Stomach (tissue), 9 donors: Measurements from ENCODE around the gene PLEKHG5. TPM values are rescaled to one million over a fixed set of nuclear protein-coding genes. Genes with fewer than 3 reads are reported as not detected.

Experiments
- DNase-seq, 2 donors: peaks; one replicate each; pipeline versions ENCODE4 v3.0.0 to v3.0.0-alpha.2; 2013 to 2019
- H3K27ac ChIP-seq, 5 donors: fragments of 200-600 bp in 4 of 5; sonication (generic) in 4 of 5; one replicate each; pipeline ENCODE4 v1.5.1; 2013 to 2019; ENCODE audit warnings: mild to moderate bottlenecking in 1 of 5, moderate library complexity in 1 of 5
- H3K27me3 ChIP-seq, 3 donors: fragments of 200-600 bp; sonication (generic); one replicate each; pipeline ENCODE4 v1.5.1; 2017 to 2019; ENCODE audit warnings: mixed run types in 1 of 3
- H3K36me3 ChIP-seq, 4 donors: fragments of 200-600 bp; sonication (generic); 1 replicate in 3 of 4; 2 replicates in 1 of 4; pipeline ENCODE4 v1.5.1; 2016 to 2019
- H3K4me1 ChIP-seq, 4 donors: fragments of 200-600 bp; sonication (generic); one replicate each; pipeline ENCODE4 v1.5.1; 2016 to 2019
- H3K4me3 ChIP-seq, 4 donors: fragments of 200-600 bp; sonication (generic) in 3 of 4; one replicate each; pipeline ENCODE4 v1.5.1; 2016 to 2019; ENCODE audit warnings: mild to moderate bottlenecking in 1 of 4
- H3K9me3 ChIP-seq, 4 donors: fragments of 200-600 bp; sonication (generic); one replicate each; pipeline ENCODE4 v1.5.1; 2016 to 2019
- CTCF ChIP-seq, 7 experiments: fragments of 450-650 bp in 4 of 7; fragments of 200-600 bp in 3 of 7; sonication (generic) in 3 of 7; IDR thresholded peaks; one replicate each; pipeline ENCODE4 v1.5.1; 2016 to 2019; ENCODE audit warnings: antibody characterized with exemption in 7 of 7, control low read depth in 2 of 7, mild to moderate bottlenecking in 1 of 7
- EP300 ChIP-seq: sonication (generic); formaldehyde crosslinking; IDR thresholded peaks from one replicate; pipeline ENCODE4 v1.6.1; 2017; ENCODE audit warnings: antibody characterized with exemption
- POLR2A ChIP-seq, 4 donors: fragments of 450-650 bp; IDR thresholded peaks; one replicate each; pipeline ENCODE4 v1.6.1; 2016; ENCODE audit warnings: antibody characterized with exemption in 4 of 4, control low read depth in 2 of 4, mild to moderate bottlenecking in 1 of 4, moderate library complexity in 1 of 4
- POLR2AphosphoS5 ChIP-seq, 3 donors: sonication (generic); formaldehyde crosslinking; IDR thresholded peaks; one replicate each; pipeline ENCODE4 v1.6.1; 2016; ENCODE audit warnings: antibody characterized with exemption in 3 of 3
- WGBS, 5 donors: extraction: QIAGEN DNeasy Blood & Tissue Kit in 3 of 5; methylation state at CpG; one replicate each; pipeline versions ENCODE4 v1.1.5 to v1.1.7; 2013 to 2018; 5-methylcytosine and 5-hydroxymethylcytosine counted together
- intact Hi-C: fragments of 100-400 bp; cut with DNase I; formaldehyde crosslinking; loops from one replicate; pipeline ENCODE4 v1.15.1; 2023; ENCODE audit warnings: low total_unique reads
- polyA plus RNA-seq, 3 donors: library from polyadenylated mRNA; stranded (reverse); fragments of 200-250 nt; gene quantifications; one replicate each; pipeline ENCODE4 v1.2.3, GENCODE V29; 2013
- total RNA-seq, 5 donors: library from RNA; depleted of rRNA; stranded (reverse); fragments of >200 nt; gene quantifications; one replicate each; pipeline versions ENCODE4 v1.1.0 to v1.2.3, GENCODE V29; 2014 to 2016
- donor health status: healthy with polysubstance abuse.
- donor health status: Bipolar disorder and iron deficiency.
- donor health status: healthy.

Gene PLEKHG5
- total and polyA plus RNA-seq, 8 donors, result 1.4 to 58.8 (median 7.4) TPM

GRCh38 chr1:6504887-6505286, 13.4 kb upstream of the PLEKHG5 start:
- peaks cover 4 to 13% (median 6%) of the 10 kb centered on the region in 4 donors for H3K4me1 ChIP-seq
- no peaks in the 10 kb centered on the region for H3K36me3 ChIP-seq
- no peak overlapping the region for H3K4me3 ChIP-seq
- DNase-seq, result peak in 1 of 2 donors; percentile 0
- H3K9me3 ChIP-seq, result no peaks in the 10 kb centered on the region
- WGBS, 5 donors, result 89 to 96% (median 92%) methylated on average over 6 to 15 of the region's 15 CpGs
- H3K27me3 ChIP-seq, result peaks cover 0 to 59% (median 7%) of the 10 kb centered on the region in 3 donors
- intact Hi-C loops, result no loop called here
- TF ChIP-seq EP300, result no peak
- no peak for TF ChIP-seq POLR2AphosphoS5 (IDR thresholded peaks at IDR 0.05)
- TF ChIP-seq CTCF (IDR thresholded peaks at IDR 0.05), result no peak
- no peak for TF ChIP-seq POLR2A (IDR thresholded peaks at IDR 0.05)
- H3K27ac ChIP-seq, result no peak overlapping the region

GRCh38 chr1:6503884-6504602, 12.6 kb upstream of the PLEKHG5 start:
- peaks cover 4 to 13% (median 6%) of the 10 kb centered on the region in 4 donors for H3K4me1 ChIP-seq
- DNase-seq, result peak in 1 of 2 donors; percentile 1

GRCh38 chr1:6502000-6502891, 10.8 kb upstream of the PLEKHG5 start:
- no peaks in the 10 kb centered on the region for H3K9me3 ChIP-seq
- peaks cover 0 to 54% (median 3%) of the 10 kb centered on the region in 3 donors for H3K27me3 ChIP-seq
- TF ChIP-seq POLR2AphosphoS5 (IDR thresholded peaks at IDR 0.05), result no peak
- TF ChIP-seq EP300, result no peak
- no peak for TF ChIP-seq POLR2A (IDR thresholded peaks at IDR 0.05)
- TF ChIP-seq CTCF (IDR thresholded peaks at IDR 0.05), result no peak
- intact Hi-C loops, result no loop called here
- 54 to 62% (median 61%) methylated on average over 18 to 31 of the region's 31 CpGs for WGBS, 5 donors
- H3K4me1 ChIP-seq, result peaks cover 10 to 27% (median 16%) of the 10 kb centered on the region in 4 donors
- peak; percentile 53 to 68 for DNase-seq
- no peak overlapping the region for H3K4me3 ChIP-seq
- peak overlapping the region in 1 of 5 donors; percentile 2 for H3K27ac ChIP-seq
- H3K36me3 ChIP-seq, result no peaks in the 10 kb centered on the region

More at GRCh38 chr1:6503884-6504602, 12.6 kb upstream of the PLEKHG5 start:
- Histone ChIP-seq H3K4me3 (no peak overlapping the region), H3K27me3 (peaks cover 0 to 54% (median 7%) of the 10 kb centered on the region in 3 donors), H3K36me3 (no peaks in the 10 kb centered on the region), H3K27ac (no peak overlapping the region), H3K9me3 (no peaks in the 10 kb centered on the region)
- TF ChIP-seq POLR2AphosphoS5 (IDR thresholded peaks at IDR 0.05) (no peak), POLR2A (IDR thresholded peaks at IDR 0.05) (no peak), CTCF (IDR thresholded peaks at IDR 0.05) (no peak)
- intact Hi-C loops, result no loop called here
- WGBS, 5 donors, result 76 to 82% (median 79%) methylated on average over 15 to 20 of the region's 20 CpGs

- TF ChIP-seq POLR2A (IDR thresholded peaks at IDR 0.05) (no peak), CTCF (IDR thresholded peaks at IDR 0.05) (no peak)
- intact Hi-C loops, result no loop called here
- Histone ChIP-seq H3K4me1 (peaks cover 18 to 35% (median 23%) of the 10 kb centered on the region in 4 donors), H3K36me3 (no peaks in the 10 kb centered on the region), H3K4me3 (no peak overlapping the region), H3K9me3 (no peaks in the 10 kb centered on the region), H3K27ac (peak overlapping the region in 1 of 5 donors; percentile 2), H3K27me3 (peaks cover 0 to 53% (median 7%) of the 10 kb centered on the region in 3 donors)
- 75 to 85% (median 80%) methylated on average over 10 of the region's 10 CpGs for WGBS, 5 donors
- no peak for DNase-seq
Observed at GRCh38 chr1:6501279-6501813, 9.9 kb upstream of the PLEKHG5 start.
